A673 (cell line): ENCODE measurements around the gene SERAC1. TPM values are rescaled to one million over a fixed set of nuclear protein-coding genes. Genes with fewer than 3 reads are reported as not detected.

Source experiments
- BruUV-seq: library from RNA; stranded (reverse); fragments of 400-500 nt; replicated peaks from 2 replicates; lab custom pipeline; 2021; lab: Mats Ljungman, UMichigan
- CTCF ChIA-PET: fragments of 300-600 bp; sonication (Branson Sonifier 250); formaldehyde crosslinking; loops from one replicate; lab custom pipeline; 2022; ENCODE audit warnings: antibody characterized with exemption; lab: Charles Lee
- POLR2A ChIA-PET: fragments of 300-600 bp; sonication (Branson Sonifier 250); formaldehyde crosslinking; loops from one replicate; lab custom pipeline; 2022; ENCODE audit warnings: antibody characterized with exemption; ENCODE audit not compliant: low non-redundant PET; lab: Charles Lee
- DNase-seq: peaks from one replicate; pipeline ENCODE4 v3.0.0-alpha.2; 2015; ENCODE audit warnings: low spot score
- H3K27ac ChIP-seq: fragments of 200-600 bp; sonication (generic); 2 replicates; pipeline ENCODE4 v1.5.1; 2016; ENCODE audit warnings: mixed run types, low read depth, mild to moderate bottlenecking, mixed read lengths, antibody characterized with exemption, low read length; ENCODE audit not compliant: poor library complexity, severe bottlenecking
- H3K27me3 ChIP-seq: fragments of 200-600 bp; sonication (generic); replicated peaks from 2 replicates; pipeline ENCODE4 v1.6.1; 2017; ENCODE audit warnings: mixed run types, low read depth, mild to moderate bottlenecking, mixed read lengths, antibody characterized with exemption, low read length; ENCODE audit not compliant: insufficient read depth, poor library complexity
- H3K36me3 ChIP-seq: fragments of 200-600 bp; sonication (generic); 2 replicates; pipeline ENCODE4 v1.6.1; 2016; ENCODE audit warnings: mixed run types, mild to moderate bottlenecking, mixed read lengths, antibody characterized with exemption, low read length; ENCODE audit not compliant: insufficient read depth, poor library complexity, severe bottlenecking
- H3K4me1 ChIP-seq: fragments of 200-600 bp; sonication (generic); 2 replicates; pipeline ENCODE4 v1.6.1; 2017; ENCODE audit warnings: mixed run types, mild to moderate bottlenecking, mixed read lengths, antibody characterized with exemption, low read length; ENCODE audit not compliant: insufficient read depth, poor library complexity, severe bottlenecking
- H3K4me3 ChIP-seq: fragments of 200-600 bp; sonication (generic); 2 replicates; pipeline ENCODE4 v1.5.1; 2016; ENCODE audit warnings: low read depth, mixed run types, mild to moderate bottlenecking, mixed read lengths, low read length; ENCODE audit not compliant: poor library complexity, severe bottlenecking
- H3K9me3 ChIP-seq: fragments of 200-600 bp; sonication (generic); 2 replicates; pipeline ENCODE4 v1.6.1; 2016; ENCODE audit warnings: mixed run types, low read depth, mild to moderate bottlenecking, mixed read lengths, antibody characterized with exemption, low read length; ENCODE audit not compliant: poor library complexity, severe bottlenecking
- CTCF ChIP-seq: fragments of 300-800, 200-600 bp; sonication (generic); conservative IDR thresholded peaks from 2 replicates; pipeline ENCODE4 v1.5.1; 2017; ENCODE audit warnings: low read depth, mild to moderate bottlenecking, antibody characterized with exemption, low read length, moderate library complexity, mixed read lengths
- EZH2 ChIP-seq: fragments of 200-600 bp; sonication (generic); IDR thresholded peaks from 2 replicates; pipeline ENCODE4 v1.6.1; 2017; ENCODE audit warnings: borderline replicate concordance, low read depth, mild to moderate bottlenecking, mixed read lengths, antibody characterized with exemption, low read length; ENCODE audit not compliant: poor library complexity, severe bottlenecking
- intact Hi-C: fragments of 100-400 bp; cut with micrococcal nuclease; formaldehyde crosslinking; loops from one replicate; pipeline ENCODE4 v1.10.0; 2022; ENCODE audit not compliant: unreplicated experiment
- total RNA-seq: library from RNA; stranded (reverse); gene quantifications from 2 replicates; pipeline ENCODE4 v1.2.3, GENCODE V29; 2021

Gene SERAC1
- total RNA-seq, 1 experiment from 2014 or later: 8.1 TPM

- DNase-seq: no peak
- intact Hi-C loops: loop anchor here (5.0 kb wide), 1 partner anchor 77 kb away; no protein-coding TSS in a partner anchor
- peaks cover 17% of the 10 kb centered on the region for H3K4me1 ChIP-seq
- peaks cover 11% of the 10 kb centered on the region for H3K36me3 ChIP-seq
- no TSS peak for BruUV-seq
- no peak overlapping the region for H3K27ac ChIP-seq
- ChIA-PET CTCF (no interaction called here), POLR2A (no interaction called here)
- H3K4me3 ChIP-seq: no peak overlapping the region
- TF ChIP-seq EZH2: no peak
- TF ChIP-seq CTCF: no peak
- no peaks in the 10 kb centered on the region for H3K27me3 ChIP-seq
- no peaks in the 10 kb centered on the region for H3K9me3 ChIP-seq
These were observed 103.3 kb downstream of the SERAC1 start for GRCh38 chr6:158064725-158065251.

- Histone ChIP-seq H3K9me3 (no peaks in the 10 kb centered on the region), H3K27me3 (no peaks in the 10 kb centered on the region), H3K4me3 (no peak overlapping the region), H3K27ac (no peak overlapping the region), H3K36me3 (peaks cover 7% of the 10 kb centered on the region), H3K4me1 (peaks cover 18% of the 10 kb centered on the region)
- no peak for DNase-seq
- POLR2A ChIA-PET: no interaction called here
- no peak for TF ChIP-seq CTCF
- no peak for TF ChIP-seq EZH2
- intact Hi-C loops: no loop called here
- CTCF ChIA-PET: interaction anchor here (2.5 kb wide), 1 partner anchor 9 kb away, joined by 9 read pairs; no protein-coding TSS in a partner anchor
- no TSS peak for BruUV-seq
These were observed 104.3 kb downstream of the SERAC1 start for GRCh38 chr6:158063736-158064135.

GRCh38 chr6:158061709-158062461 lies 106.2 kb downstream of the SERAC1 start:
- peak; percentile 33 for DNase-seq
- CTCF ChIA-PET: interaction anchor here (0.6 to 2.5 kb wide), 3 partner anchors 10 to 1357 kb away, joined by 4 to 10 read pairs (median 9); no protein-coding TSS in a partner anchor
- H3K27me3 ChIP-seq: no peaks in the 10 kb centered on the region
- H3K9me3 ChIP-seq: no peaks in the 10 kb centered on the region
- no peak overlapping the region for H3K4me3 ChIP-seq
- POLR2A ChIA-PET: interaction anchor here (0.5 kb wide), 1 partner anchor 313 kb away, joined by 6 read pairs; no protein-coding TSS in a partner anchor
- no TSS peak for BruUV-seq
- peaks cover 18% of the 10 kb centered on the region for H3K4me1 ChIP-seq
- intact Hi-C loops: no loop called here
- no peak overlapping the region for H3K27ac ChIP-seq
- no peak for TF ChIP-seq EZH2
- no peak for TF ChIP-seq CTCF
- peaks cover 7% of the 10 kb centered on the region for H3K36me3 ChIP-seq
